Body of pancreas (tissue), 4 donors: ENCODE data around the gene NOL11. TPM values are rescaled to one million over a fixed set of nuclear protein-coding genes. Genes with fewer than 3 reads are reported as not detected.
A peak's percentile ranks its signal among the peaks of the same experiment; 100 is the strongest.
"Not testable (repeated sequence)": the region's sequence is repeated elsewhere in the genome, so short reads cannot be mapped to it uniquely, and the experiment has no call there.

Experiments used
- ATAC-seq: fragments of 150-250 bp; one replicate; pipeline ENCODE4 v1.9.1; 2016
- DNase-seq, 4 donors: peaks; one replicate each; pipeline ENCODE4 v3.0.0-alpha.2; 2019
- H3K27ac ChIP-seq, 4 donors: fragments of 200-600 bp; sonication (generic); 1 replicate in 3 of 4; 2 replicates in 1 of 4; pipeline versions ENCODE4 v1.5.1 to v1.6.1; 2016 to 2019; ENCODE audit warnings: mild to moderate bottlenecking in 1 of 4, mixed read lengths in 1 of 4, moderate library complexity in 1 of 4
- H3K27me3 ChIP-seq, 2 donors: fragments of 200-600 bp; sonication (generic); one replicate each; pipeline ENCODE4 v1.6.0; 2016; ENCODE audit warnings: mild to moderate bottlenecking in 1 of 2
- H3K36me3 ChIP-seq, 2 donors: fragments of 200-600 bp; sonication (generic); replicated peaks in 1 of 2; 2 replicates each; pipeline ENCODE4 v1.5.1; 2016; ENCODE audit warnings: low read depth in 2 of 2; ENCODE audit not compliant: insufficient read depth in 1 of 2
- H3K4me1 ChIP-seq: fragments of 200-600 bp; sonication (generic); one replicate; pipeline ENCODE4 v1.6.0; 2016
- H3K4me3 ChIP-seq, 2 donors: fragments of 200-600 bp; sonication (generic); 1 replicate in 1 of 2; 2 replicates in 1 of 2; pipeline ENCODE4 v1.5.1; 2016 to 2019
- H3K9me3 ChIP-seq, 3 donors: fragments of 200-600 bp; sonication (generic); 1 replicate in 2 of 3; 2 replicates in 1 of 3; pipeline ENCODE4 v1.5.1; 2016
- POLR2A ChIP-seq, 3 donors: fragments of 450-650 bp; IDR thresholded peaks; one replicate each; pipeline ENCODE4 v1.6.1; 2016; ENCODE audit warnings: antibody characterized with exemption in 3 of 3, mild to moderate bottlenecking in 2 of 3
- WGBS, 2 donors: methylation state at CpG; one replicate each; pipeline ENCODE4 v1.1.5; 2017; 5-methylcytosine and 5-hydroxymethylcytosine counted together
- intact Hi-C: fragments of 100-400 bp; cut with DNase I; formaldehyde crosslinking; loops from one replicate; pipeline ENCODE4 v1.15.1; 2023
- total RNA-seq, 2 donors: library from RNA; depleted of rRNA; stranded (reverse); fragments of >200 nt; gene quantifications; one replicate each; pipeline ENCODE4 v1.1.0, GENCODE V29; 2016
- TF ChIP-seq, protein P1 (sequence below), 7 experiments: fragments of 450-650 bp in 4 of 7; fragments of 200-600 bp in 3 of 7; sonication (generic) in 3 of 7; IDR thresholded peaks; one replicate each; pipeline ENCODE4 v1.5.1; 2016 to 2019; ENCODE audit warnings: antibody characterized with exemption in 7 of 7

The NOL11 gene
- total RNA-seq, 2 donors from 2014 or later = 15.0 to 15.8 TPM

DNA sequence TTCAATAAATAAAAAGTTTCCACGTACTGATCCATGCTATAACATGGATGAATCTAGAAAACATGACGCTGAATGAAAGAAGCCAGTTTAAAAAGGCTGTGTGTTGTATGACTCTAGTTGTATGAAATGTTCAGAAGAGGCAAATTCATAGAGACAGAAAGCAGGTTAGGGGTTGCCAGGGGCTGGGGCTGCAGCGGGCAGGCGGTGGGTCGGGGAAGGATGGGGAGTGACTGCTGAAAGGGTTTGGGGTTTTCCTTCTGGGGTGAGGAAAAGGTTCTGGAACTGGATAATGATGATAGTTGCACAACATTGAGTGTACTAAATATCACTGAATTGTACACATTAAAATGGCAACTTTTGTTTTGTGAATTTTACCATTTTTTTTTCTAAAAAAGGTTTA, 36.3 kb downstream of the NOL11 start:
- intact Hi-C loops = no loop called here
- 91 to 96% methylated on average over 5 of the region's 5 CpGs for WGBS, 2 donors
- no peak for DNase-seq

DNA sequence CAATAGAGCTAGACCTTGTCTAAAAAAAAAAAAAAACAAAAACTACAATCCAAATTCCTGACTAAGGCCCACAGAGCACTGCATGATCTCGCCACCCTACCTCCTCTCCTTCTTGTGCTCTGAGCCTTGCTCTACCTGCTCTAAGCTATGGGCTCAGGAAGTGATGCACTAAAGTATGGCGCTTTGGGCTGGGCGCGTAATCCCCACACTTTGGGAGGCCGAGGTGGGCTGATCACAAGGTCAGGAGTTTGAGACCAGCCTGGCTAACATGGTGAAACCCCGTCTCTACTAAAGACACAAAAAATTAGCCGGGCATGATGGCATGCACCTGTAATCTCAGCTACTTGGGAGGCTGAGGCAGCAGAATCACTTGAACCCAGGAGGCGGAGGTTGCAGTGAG, 37.0 kb downstream of the NOL11 start:
- ATAC-seq, intact Hi-C loops, H3K4me3 ChIP-seq, H3K4me1 ChIP-seq, H3K36me3 ChIP-seq, H3K27ac ChIP-seq, H3K27me3 ChIP-seq, DNase-seq, H3K9me3 ChIP-seq: not testable (repeated sequence)
- 95 to 100% methylated on average over 3 to 8 of the region's 8 CpGs for WGBS, 2 donors

More for the DNA sequence above, 36.3 kb downstream of the NOL11 start:
- Histone ChIP-seq H3K9me3 (no peaks in the 10 kb centered on the region), H3K36me3 (peaks cover 0 to 7% of the 10 kb centered on the region in 2 donors), H3K27me3 (no peaks in the 10 kb centered on the region), H3K4me3 (no peak overlapping the region), H3K4me1 (no peaks in the 10 kb centered on the region), H3K27ac (no peak overlapping the region)
- TF ChIP-seq, protein P1, sequence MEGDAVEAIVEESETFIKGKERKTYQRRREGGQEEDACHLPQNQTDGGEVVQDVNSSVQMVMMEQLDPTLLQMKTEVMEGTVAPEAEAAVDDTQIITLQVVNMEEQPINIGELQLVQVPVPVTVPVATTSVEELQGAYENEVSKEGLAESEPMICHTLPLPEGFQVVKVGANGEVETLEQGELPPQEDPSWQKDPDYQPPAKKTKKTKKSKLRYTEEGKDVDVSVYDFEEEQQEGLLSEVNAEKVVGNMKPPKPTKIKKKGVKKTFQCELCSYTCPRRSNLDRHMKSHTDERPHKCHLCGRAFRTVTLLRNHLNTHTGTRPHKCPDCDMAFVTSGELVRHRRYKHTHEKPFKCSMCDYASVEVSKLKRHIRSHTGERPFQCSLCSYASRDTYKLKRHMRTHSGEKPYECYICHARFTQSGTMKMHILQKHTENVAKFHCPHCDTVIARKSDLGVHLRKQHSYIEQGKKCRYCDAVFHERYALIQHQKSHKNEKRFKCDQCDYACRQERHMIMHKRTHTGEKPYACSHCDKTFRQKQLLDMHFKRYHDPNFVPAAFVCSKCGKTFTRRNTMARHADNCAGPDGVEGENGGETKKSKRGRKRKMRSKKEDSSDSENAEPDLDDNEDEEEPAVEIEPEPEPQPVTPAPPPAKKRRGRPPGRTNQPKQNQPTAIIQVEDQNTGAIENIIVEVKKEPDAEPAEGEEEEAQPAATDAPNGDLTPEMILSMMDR (IDR thresholded peaks at IDR 0.05) = no peak
- no peak for TF ChIP-seq POLR2A (IDR thresholded peaks at IDR 0.05)
- ATAC-seq = no peak

DNA sequence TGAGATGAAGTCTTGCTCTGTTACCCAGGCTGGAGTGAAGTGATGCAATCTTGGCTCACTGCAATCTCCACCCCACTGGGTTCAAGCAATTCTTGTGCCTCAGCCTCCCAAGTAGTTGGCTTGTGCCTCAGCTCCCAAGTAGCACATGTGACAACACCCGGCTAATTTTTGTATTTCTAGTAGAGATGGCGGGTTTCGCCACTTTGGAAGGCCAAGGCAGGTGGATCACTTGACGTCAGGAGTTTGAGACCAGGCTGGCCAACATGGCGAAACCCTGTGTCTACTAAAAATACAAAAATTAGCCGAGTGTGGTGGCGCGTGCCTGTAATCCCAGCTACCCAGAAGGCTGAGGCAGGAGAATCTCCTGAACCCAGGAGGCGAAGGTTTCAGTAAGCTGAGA, 39.0 kb downstream of the NOL11 start:
- H3K27ac ChIP-seq, DNase-seq, H3K4me1 ChIP-seq, ATAC-seq, H3K27me3 ChIP-seq, H3K36me3 ChIP-seq, intact Hi-C loops, H3K9me3 ChIP-seq, H3K4me3 ChIP-seq: not testable (repeated sequence)
- WGBS, 2 donors = 98% methylated on average over 9 of the region's 9 CpGs

DNA sequence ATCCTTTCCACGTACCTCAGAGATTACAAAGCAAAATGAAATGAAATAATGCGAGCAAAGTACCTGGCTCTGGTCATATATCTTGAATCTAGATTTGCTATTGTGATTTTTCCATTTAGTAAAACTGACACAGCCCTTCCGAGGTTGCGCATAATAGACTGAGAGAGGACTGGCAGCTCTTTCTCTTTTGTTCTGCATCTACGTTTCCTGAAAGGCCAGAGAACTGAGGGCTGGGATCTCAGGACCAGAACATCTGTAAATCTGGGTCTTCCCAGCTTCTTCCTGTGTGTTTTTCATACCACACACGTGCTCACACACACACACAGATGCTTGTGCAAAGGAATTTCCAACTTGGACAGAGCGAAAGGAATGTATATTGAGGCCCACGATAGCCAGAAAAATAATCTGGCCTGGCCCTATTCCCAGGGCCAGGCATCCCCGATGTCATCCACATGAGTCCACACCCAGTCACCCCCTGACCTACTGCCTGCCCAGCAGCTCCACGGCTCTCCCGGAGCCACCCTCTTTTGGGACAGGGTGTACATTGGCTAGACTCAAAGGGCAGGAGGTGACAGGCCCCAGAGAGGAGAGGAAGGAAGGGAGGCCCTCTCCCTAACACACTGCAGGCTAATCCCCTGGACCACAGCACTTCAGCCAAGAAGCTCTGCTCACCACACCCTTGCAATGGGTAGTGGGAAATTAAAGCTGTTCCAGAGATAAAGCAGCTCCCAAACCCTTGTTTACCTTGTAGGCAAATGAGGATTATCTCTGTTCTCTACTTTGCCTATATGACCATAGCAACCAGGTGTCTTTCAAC, 41.8 kb downstream of the NOL11 start:
- Histone ChIP-seq H3K9me3 (no peaks in the 10 kb centered on the region), H3K27me3 (no peaks in the 10 kb centered on the region), H3K4me3 (no peak overlapping the region), H3K4me1 (no peaks in the 10 kb centered on the region), H3K27ac (no peak overlapping the region), H3K36me3 (no peaks in the 10 kb centered on the region)
- intact Hi-C loops = no loop called here
- DNase-seq (no peak), ATAC-seq (peak; percentile 50)
- TF ChIP-seq, protein P1 (IDR thresholded peaks at IDR 0.05) = no peak
- no peak for TF ChIP-seq POLR2A (IDR thresholded peaks at IDR 0.05)
- 70 to 71% methylated on average over 7 to 11 of the region's 11 CpGs for WGBS, 2 donors

DNA sequence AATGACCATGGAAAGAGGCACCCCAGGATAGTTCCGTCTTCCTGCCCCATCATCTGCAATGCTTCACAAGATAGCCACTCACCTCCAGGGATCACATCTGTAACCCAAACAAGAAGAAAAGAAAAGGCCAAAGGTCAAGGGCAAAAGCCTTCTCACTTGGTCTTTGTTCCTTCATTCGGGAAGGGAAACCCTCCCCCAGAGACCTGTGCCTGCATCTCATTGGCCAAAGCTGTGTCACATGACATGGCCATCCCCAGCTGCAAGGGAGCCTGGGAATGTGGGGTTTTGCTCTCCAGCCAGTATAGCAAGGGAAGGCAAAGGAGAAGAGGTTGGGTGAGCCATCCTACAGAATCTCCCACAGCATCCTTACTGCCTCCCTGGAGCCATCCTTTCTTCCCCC, 47.9 kb downstream of the NOL11 start:
- no peaks in the 10 kb centered on the region for H3K9me3 ChIP-seq
- H3K36me3 ChIP-seq = no peaks in the 10 kb centered on the region
- DNase-seq (no peak), ATAC-seq (no peak)
- TF ChIP-seq POLR2A (IDR thresholded peaks at IDR 0.05) = no peak
- TF ChIP-seq, protein P1 (IDR thresholded peaks at IDR 0.05) = no peak
- intact Hi-C loops = no loop called here
- no peak overlapping the region for H3K4me3 ChIP-seq
- 69 to 70% methylated on average over 2 of the region's 2 CpGs for WGBS, 2 donors
- H3K4me1 ChIP-seq = no peaks in the 10 kb centered on the region
- H3K27me3 ChIP-seq = no peaks in the 10 kb centered on the region
- no peak overlapping the region for H3K27ac ChIP-seq

DNA sequence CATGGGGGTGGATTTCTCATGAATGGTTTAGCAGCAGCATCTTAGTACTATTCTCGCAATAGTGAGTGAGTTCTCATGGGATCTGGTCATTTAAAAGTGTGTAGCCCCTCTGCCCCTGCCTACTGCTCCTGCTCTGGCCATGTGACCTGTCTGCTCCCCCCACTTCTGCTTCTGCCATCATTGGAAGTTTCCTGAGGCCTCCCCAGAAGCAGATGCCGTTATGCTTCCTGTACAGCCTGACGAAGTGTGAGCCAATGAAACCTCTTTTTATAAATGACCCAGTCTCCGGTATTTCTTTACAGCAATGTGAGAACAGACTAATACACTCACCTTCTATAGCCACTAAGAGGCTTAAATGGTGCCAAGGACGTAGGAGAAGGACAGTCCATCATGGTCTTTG, 51.5 kb downstream of the NOL11 start:
- Histone ChIP-seq H3K36me3 (no peaks in the 10 kb centered on the region), H3K4me3 (no peak overlapping the region), H3K27ac (no peak overlapping the region), H3K9me3 (no peaks in the 10 kb centered on the region), H3K27me3 (no peaks in the 10 kb centered on the region), H3K4me1 (no peaks in the 10 kb centered on the region)
- intact Hi-C loops = no loop called here
- ATAC-seq (no peak), DNase-seq (no peak)
- WGBS, 2 donors = 71 to 97% methylated on average over 2 to 5 of the region's 5 CpGs
- no peak for TF ChIP-seq POLR2A (IDR thresholded peaks at IDR 0.05)
- TF ChIP-seq, protein P1 (IDR thresholded peaks at IDR 0.05) = no peak
